Stimulated activated CD4-positive, alpha-beta T cell treated with anti-CD3 and anti-CD28 coated beads, TNF-alpha, amount 100 ng/mL, for 24 hours (primary cell): ENCODE data around the gene TREX2.

Experiments used
- DNase-seq, 3 experiments: peaks; one replicate each; pipeline ENCODE4 v3.0.0-alpha.2; 2020; ENCODE audit warnings: low read depth in 3 of 3

TREX2 gene

GRCh38 chrX:153435845-153436244, 10.0 kb downstream of the TREX2 start:
- no peak for DNase-seq

GRCh38 chrX:153434801-153435200, 11.1 kb downstream of the TREX2 start:
- DNase-seq, result no peak

GRCh38 chrX:153433781-153434285, 12.0 kb downstream of the TREX2 start:
- DNase-seq, result no peak

- no peak for DNase-seq
Measured at GRCh38 chrX:153433161-153433680, 12.6 kb downstream of the TREX2 start.

GRCh38 chrX:153430796-153431195, 15.1 kb downstream of the TREX2 start:
- no peak for DNase-seq

- DNase-seq, result no peak
Measured at GRCh38 chrX:153426204-153426603, 19.7 kb downstream of the TREX2 start.

- DNase-seq, result no peak
Measured at GRCh38 chrX:153423652-153424051, 22.2 kb downstream of the TREX2 start.

GRCh38 chrX:153421856-153422255, 24.0 kb downstream of the TREX2 start:
- DNase-seq, result no peak

GRCh38 chrX:153420851-153421599, 24.8 kb downstream of the TREX2 start:
- no peak for DNase-seq

GRCh38 chrX:153417637-153418036, 28.2 kb downstream of the TREX2 start:
- no peak for DNase-seq

- no peak for DNase-seq
Measured at GRCh38 chrX:153416781-153417450, 28.9 kb downstream of the TREX2 start.

GRCh38 chrX:153414856-153415510, 30.9 kb downstream of the TREX2 start:
- no peak for DNase-seq

- no peak for DNase-seq
Measured at GRCh38 chrX:153413731-153414130, 32.1 kb downstream of the TREX2 start.

- DNase-seq, result no peak
Measured at GRCh38 chrX:153412746-153413720, 32.8 kb downstream of the TREX2 start.

- DNase-seq, result no peak
Measured at GRCh38 chrX:153411988-153412574, 33.8 kb downstream of the TREX2 start.

GRCh38 chrX:153411255-153411987, 34.4 kb downstream of the TREX2 start, which contains the start of gene ZFP92:
Gene ZFP92, plus strand, starts transcription at chrX:153411472. Its CDS starts 6,851 bp downstream, at chrX:153418323.
- DNase-seq, result peak; percentile 1 to 24 (median 21)

GRCh38 chrX:153410888-153411254, 35.0 kb downstream of the TREX2 start:
- DNase-seq, result no peak

GRCh38 chrX:153410373-153410772, 35.5 kb downstream of the TREX2 start:
- no peak for DNase-seq

- no peak for DNase-seq
Measured at GRCh38 chrX:153409414-153410101, 36.3 kb downstream of the TREX2 start.
